ENCODE measurements around the gene SMG6. TPM values are rescaled to one million over a fixed set of nuclear protein-coding genes. Genes with fewer than 3 reads are reported as not detected.

The SMG6 gene
- total RNA-seq, 1 experiment from 2014 or later = 28.6 TPM

GRCh38 chr17:2175294-2175628, 128.3 kb downstream of the SMG6 start:
- Histone ChIP-seq H3K79me1 (ENCODE audit: insufficient read depth, low read depth, low read length, poor library complexity, severe bottlenecking) (no peaks in the 10 kb centered on the region), H2BK15ac (ENCODE audit: low read depth, low read length) (no peak overlapping the region), H3K14ac (ENCODE audit: insufficient read depth, low read length) (no peak overlapping the region), H3K4me1 (ENCODE audit: insufficient read depth, low read length) (no peaks in the 10 kb centered on the region), H4K5ac (ENCODE audit: insufficient read length, low read depth, low read length) (no peak overlapping the region), H3K56ac (ENCODE audit: insufficient read length, low read depth, low read length) (no peak overlapping the region), H3K27me3 (ENCODE audit: insufficient read depth, low read length) (no peaks in the 10 kb centered on the region), H2BK5ac (ENCODE audit: insufficient read length, low read length) (no peak overlapping the region), H3K9me3 (ENCODE audit: control insufficient read depth, low read depth, low read length) (no peaks in the 10 kb centered on the region), H3K79me2 (ENCODE audit: insufficient read depth, low read length) (no peaks in the 10 kb centered on the region), H3K27ac (ENCODE audit: insufficient read length, low read depth, low read length) (no peak overlapping the region), H3T11ph (ENCODE audit: low read length) (no peak overlapping the region), H3K4ac (ENCODE audit: low read depth, low read length) (no peak overlapping the region), H2AK5ac (ENCODE audit: insufficient read length, low read length) (no peak overlapping the region), H4K20me1 (ENCODE audit: control insufficient read depth, insufficient read depth, insufficient read length) (no peaks in the 10 kb centered on the region), H4K91ac (ENCODE audit: insufficient read length, low read depth, low read length) (no peak overlapping the region), H2BK12ac (ENCODE audit: insufficient read length, low read depth, low read length) (no peak overlapping the region), H3K23me2 (ENCODE audit: insufficient read length, low read depth, low read length, poor library complexity, severe bottlenecking) (no peaks in the 10 kb centered on the region), H3K4me2 (ENCODE audit: insufficient read depth, insufficient read length, low read length) (no peak overlapping the region), H3K9ac (ENCODE audit: extremely low read depth, insufficient read length, low read length) (no peak overlapping the region), H3K18ac (ENCODE audit: insufficient read length, low read depth, low read length) (no peak overlapping the region), H3K23ac (ENCODE audit: insufficient read length, low read depth, low read length) (no peak overlapping the region), H2BK20ac (ENCODE audit: low read depth, low read length, poor library complexity, severe bottlenecking) (no peak overlapping the region), H2BK120ac (ENCODE audit: low read depth, low read length, poor library complexity, severe bottlenecking) (no peak overlapping the region), H2AFZ (ENCODE audit: low read length) (no peak overlapping the region), H4K8ac (replicated peaks; ENCODE audit: insufficient read length, low read depth, low read length) (no peak overlapping the region)
- peaks cover 0 to 13% (median 2%) of the 10 kb centered on the region in 3 experiments; a peak in 5 of 7 replicates for H3K36me3 Mint-ChIP-seq (ENCODE audit: insufficient read depth in 1 of 3, low read depth in 3 of 3)
- peaks cover 5 to 16% of the 10 kb centered on the region in 2 experiments for H3K4me1 Mint-ChIP-seq
- peak overlapping the region in 1 of 3 experiments; percentile 47; a peak in 1 of 7 replicates for H3K27ac Mint-ChIP-seq
- WGBS (ENCODE audit: extremely low coverage, insufficient read length, low lambda C conversion rate) = no CpG with 5 or more reads among the region's 5 CpGs
- H3K4me3 Mint-ChIP-seq = no peak overlapping the region
- TF ChIP-seq CTCF (conservative IDR thresholded peaks at IDR 0.05) = no peak
- H3K9me3 Mint-ChIP-seq = no peaks in the 10 kb centered on the region
- H3K27me3 Mint-ChIP-seq (ENCODE audit: low read depth) = no peaks in the 10 kb centered on the region
- DNase-seq = no peak
